GM23338 (cell line): ENCODE data around the gene ZBTB8A. TPM values are rescaled to one million over a fixed set of nuclear protein-coding genes. Genes with fewer than 3 reads are reported as not detected.

Experiments
- ATAC-seq: fragments of 200-7000 bp; cut with Tn5 transposase; 3 replicates; pipeline ENCODE4 v1.9.1; 2020
- DNase-seq: peaks from one replicate; pipeline ENCODE4 v3.0.0-alpha.2; 2015; ENCODE audit warnings: low spot score
- H2AFZ ChIP-seq: fragments of 200-600 bp; sonication (generic); 2 replicates; pipeline ENCODE4 v1.8.0; 2016; ENCODE audit warnings: antibody characterized with exemption, mild to moderate bottlenecking, moderate library complexity
- H3F3A ChIP-seq: fragments of 200-600 bp; sonication (generic); replicated peaks from 2 replicates; pipeline ENCODE4 v1.8.0; 2017; ENCODE audit warnings: antibody characterized with exemption, mixed run types, low read depth
- H3K27ac ChIP-seq: fragments of 200-600 bp; sonication (generic); 2 replicates; pipeline ENCODE4 v1.6.1; 2016; ENCODE audit warnings: low read depth
- H3K27me3 ChIP-seq: fragments of 200-600 bp; sonication (generic); 2 replicates; pipeline ENCODE4 v1.8.0; 2016; ENCODE audit warnings: mild to moderate bottlenecking, mixed run types, moderate library complexity; ENCODE audit not compliant: insufficient read depth
- H3K36me3 ChIP-seq: fragments of 200-600 bp; sonication (generic); 2 replicates; pipeline ENCODE4 v1.8.0; 2016; ENCODE audit warnings: mild to moderate bottlenecking; ENCODE audit not compliant: insufficient read depth
- H3K4me1 ChIP-seq: fragments of 200-600 bp; sonication (generic); 2 replicates; pipeline ENCODE4 v1.8.0; 2016; ENCODE audit warnings: mild to moderate bottlenecking, moderate library complexity; ENCODE audit not compliant: insufficient read depth
- H3K4me2 ChIP-seq: fragments of 200-600 bp; sonication (generic); 2 replicates; pipeline ENCODE4 v1.7.1; 2017; ENCODE audit warnings: mixed run types
- H3K4me3 ChIP-seq: fragments of 200-600 bp; sonication (generic); 2 replicates; pipeline ENCODE4 v1.6.1; 2016; ENCODE audit warnings: mixed run types
- H3K79me2 ChIP-seq: fragments of 200-600 bp; sonication (generic); replicated peaks from 2 replicates; pipeline ENCODE4 v1.8.0; 2017; ENCODE audit warnings: mild to moderate bottlenecking; ENCODE audit not compliant: insufficient read depth
- H3K9me2 ChIP-seq: fragments of 200-600 bp; sonication (generic); 2 replicates; pipeline ENCODE4 v1.8.0; 2017; ENCODE audit not compliant: insufficient read depth
- H4K20me1 ChIP-seq: fragments of 200-600 bp; sonication (generic); replicated peaks from 2 replicates; pipeline ENCODE4 v1.8.0; 2017; ENCODE audit warnings: mild to moderate bottlenecking; ENCODE audit not compliant: insufficient read depth
- H3K27ac Mint-ChIP-seq: 2 replicates; pipeline ENCODE4 v1.8.0; 2020; ENCODE audit warnings: inconsistent platforms, mild to moderate bottlenecking, moderate library complexity, mixed read lengths
- H3K27me3 Mint-ChIP-seq: 3 replicates; pipeline ENCODE4 v1.8.0; 2022; ENCODE audit warnings: low read depth, mild to moderate bottlenecking, moderate library complexity, mixed read lengths, inconsistent platforms; ENCODE audit not compliant: insufficient read depth, poor library complexity
- H3K36me3 Mint-ChIP-seq: 3 replicates; pipeline ENCODE4 v1.8.0; 2021; ENCODE audit warnings: low read depth, mild to moderate bottlenecking, inconsistent platforms, moderate library complexity, mixed read lengths
- H3K4me1 Mint-ChIP-seq: 3 replicates; pipeline ENCODE4 v1.8.0; 2020; ENCODE audit warnings: mild to moderate bottlenecking, inconsistent platforms, mixed read lengths
- H3K4me3 Mint-ChIP-seq: 3 replicates; pipeline ENCODE4 v1.8.0; 2021; ENCODE audit warnings: moderate library complexity, mild to moderate bottlenecking, inconsistent platforms, mixed read lengths
- H3K9me3 Mint-ChIP-seq: 3 replicates; pipeline ENCODE4 v1.8.0; 2020; ENCODE audit warnings: moderate library complexity, mild to moderate bottlenecking, inconsistent platforms, mixed read lengths
- CREB1 ChIP-seq: fragments of 250-450 bp; sonication (Bioruptor Pico); IDR thresholded peaks from 2 replicates; pipeline ENCODE4 v1.5.0; 2020; ENCODE audit warnings: low read depth, mild to moderate bottlenecking, moderate library complexity
- EZH2 ChIP-seq: fragments of 200-600 bp; sonication (generic); IDR thresholded peaks from one replicate; pipeline ENCODE4 v1.8.0; 2017; ENCODE audit warnings: antibody characterized with exemption, mild to moderate bottlenecking, low read depth; ENCODE audit not compliant: unreplicated experiment
- JUNB ChIP-seq: IDR thresholded peaks from one replicate; pipeline ENCODE4 v1.6.1; 2016; ENCODE audit warnings: antibody characterized with exemption; ENCODE audit not compliant: unreplicated experiment
- NANOG ChIP-seq: IDR thresholded peaks from 2 replicates; pipeline ENCODE4 v1.6.1; 2016; ENCODE audit warnings: antibody characterized with exemption, borderline replicate concordance
- POLR2AphosphoS5 ChIP-seq: IDR thresholded peaks from 2 replicates; pipeline ENCODE4 v1.6.1; 2016; ENCODE audit warnings: antibody characterized with exemption, low read depth
- STAT1 ChIP-seq: IDR thresholded peaks from one replicate; pipeline ENCODE4 v1.6.1; 2016; ENCODE audit warnings: antibody characterized with exemption; ENCODE audit not compliant: unreplicated experiment
- ZNF114 ChIP-seq: fragments of 250-450 bp; sonication (Bioruptor Pico); IDR thresholded peaks from 2 replicates; pipeline ENCODE4 v1.5.0; 2020; ENCODE audit warnings: mild to moderate bottlenecking, moderate library complexity
- ZNF331 ChIP-seq: fragments of 250-450 bp; sonication (Bioruptor Pico); IDR thresholded peaks from 2 replicates; pipeline ENCODE4 v1.5.0; 2020; ENCODE audit warnings: low read depth, mild to moderate bottlenecking, moderate library complexity
- polyA plus RNA-seq: library from polyadenylated mRNA; unstranded; fragments of >200 nt; fragmentation: Nextera tagmentation; extraction: Ambion mirVana; gene quantifications from 2 replicates; pipeline ENCODE4 v1.2.1, GENCODE V29; 2016
- total RNA-seq: library from RNA; depleted of rRNA; stranded (reverse); fragments of >200 nt; shearing (Covaris generic); gene quantifications from 2 replicates; pipeline ENCODE4 v1.2.3, GENCODE V29; 2014
- TF ChIP-seq, protein P1 (sequence below): fragments of 250-450 bp; sonication (Bioruptor Pico); IDR thresholded peaks from 2 replicates; pipeline ENCODE4 v1.5.0; 2020; ENCODE audit warnings: mild to moderate bottlenecking, moderate library complexity
- TF ChIP-seq, protein P2 (sequence below): IDR thresholded peaks from 2 replicates; pipeline ENCODE4 v1.6.1; 2016; ENCODE audit warnings: antibody characterized with exemption

ZBTB8A gene
- total and polyA plus RNA-seq, 2 experiments from 2014 or later = 6.1 to 8.4 TPM

DNA sequence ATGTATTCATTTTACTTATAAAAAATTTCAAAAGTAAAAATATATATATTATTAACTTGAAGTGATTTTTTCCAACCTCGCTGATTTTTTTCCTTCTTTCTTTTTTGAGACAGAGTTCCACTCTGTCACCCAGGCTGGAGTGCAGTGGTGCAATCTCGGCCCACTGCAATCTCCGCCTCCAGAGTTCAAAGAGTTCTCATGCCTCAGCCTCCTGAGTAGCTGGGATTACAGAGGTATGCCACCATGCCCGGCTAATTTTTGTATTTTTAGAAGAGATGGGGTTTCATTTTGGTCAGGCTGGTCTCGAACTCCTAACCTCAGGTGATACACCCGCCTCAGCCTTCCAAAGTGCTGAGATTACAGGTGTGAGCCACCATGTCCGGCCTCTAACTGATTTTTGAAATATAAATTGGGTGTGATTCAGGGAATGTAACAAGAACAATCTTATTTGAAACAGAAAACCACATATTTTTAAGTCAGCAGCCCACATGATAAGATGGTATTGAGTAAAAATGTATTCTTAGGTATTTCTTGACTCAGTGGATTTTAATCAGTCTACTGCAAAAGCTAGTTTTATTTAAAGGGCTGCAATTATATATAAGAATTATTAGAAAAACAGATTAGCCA lies 44.4 kb upstream of the ZBTB8A start (continued):
- TF ChIP-seq, protein P1, sequence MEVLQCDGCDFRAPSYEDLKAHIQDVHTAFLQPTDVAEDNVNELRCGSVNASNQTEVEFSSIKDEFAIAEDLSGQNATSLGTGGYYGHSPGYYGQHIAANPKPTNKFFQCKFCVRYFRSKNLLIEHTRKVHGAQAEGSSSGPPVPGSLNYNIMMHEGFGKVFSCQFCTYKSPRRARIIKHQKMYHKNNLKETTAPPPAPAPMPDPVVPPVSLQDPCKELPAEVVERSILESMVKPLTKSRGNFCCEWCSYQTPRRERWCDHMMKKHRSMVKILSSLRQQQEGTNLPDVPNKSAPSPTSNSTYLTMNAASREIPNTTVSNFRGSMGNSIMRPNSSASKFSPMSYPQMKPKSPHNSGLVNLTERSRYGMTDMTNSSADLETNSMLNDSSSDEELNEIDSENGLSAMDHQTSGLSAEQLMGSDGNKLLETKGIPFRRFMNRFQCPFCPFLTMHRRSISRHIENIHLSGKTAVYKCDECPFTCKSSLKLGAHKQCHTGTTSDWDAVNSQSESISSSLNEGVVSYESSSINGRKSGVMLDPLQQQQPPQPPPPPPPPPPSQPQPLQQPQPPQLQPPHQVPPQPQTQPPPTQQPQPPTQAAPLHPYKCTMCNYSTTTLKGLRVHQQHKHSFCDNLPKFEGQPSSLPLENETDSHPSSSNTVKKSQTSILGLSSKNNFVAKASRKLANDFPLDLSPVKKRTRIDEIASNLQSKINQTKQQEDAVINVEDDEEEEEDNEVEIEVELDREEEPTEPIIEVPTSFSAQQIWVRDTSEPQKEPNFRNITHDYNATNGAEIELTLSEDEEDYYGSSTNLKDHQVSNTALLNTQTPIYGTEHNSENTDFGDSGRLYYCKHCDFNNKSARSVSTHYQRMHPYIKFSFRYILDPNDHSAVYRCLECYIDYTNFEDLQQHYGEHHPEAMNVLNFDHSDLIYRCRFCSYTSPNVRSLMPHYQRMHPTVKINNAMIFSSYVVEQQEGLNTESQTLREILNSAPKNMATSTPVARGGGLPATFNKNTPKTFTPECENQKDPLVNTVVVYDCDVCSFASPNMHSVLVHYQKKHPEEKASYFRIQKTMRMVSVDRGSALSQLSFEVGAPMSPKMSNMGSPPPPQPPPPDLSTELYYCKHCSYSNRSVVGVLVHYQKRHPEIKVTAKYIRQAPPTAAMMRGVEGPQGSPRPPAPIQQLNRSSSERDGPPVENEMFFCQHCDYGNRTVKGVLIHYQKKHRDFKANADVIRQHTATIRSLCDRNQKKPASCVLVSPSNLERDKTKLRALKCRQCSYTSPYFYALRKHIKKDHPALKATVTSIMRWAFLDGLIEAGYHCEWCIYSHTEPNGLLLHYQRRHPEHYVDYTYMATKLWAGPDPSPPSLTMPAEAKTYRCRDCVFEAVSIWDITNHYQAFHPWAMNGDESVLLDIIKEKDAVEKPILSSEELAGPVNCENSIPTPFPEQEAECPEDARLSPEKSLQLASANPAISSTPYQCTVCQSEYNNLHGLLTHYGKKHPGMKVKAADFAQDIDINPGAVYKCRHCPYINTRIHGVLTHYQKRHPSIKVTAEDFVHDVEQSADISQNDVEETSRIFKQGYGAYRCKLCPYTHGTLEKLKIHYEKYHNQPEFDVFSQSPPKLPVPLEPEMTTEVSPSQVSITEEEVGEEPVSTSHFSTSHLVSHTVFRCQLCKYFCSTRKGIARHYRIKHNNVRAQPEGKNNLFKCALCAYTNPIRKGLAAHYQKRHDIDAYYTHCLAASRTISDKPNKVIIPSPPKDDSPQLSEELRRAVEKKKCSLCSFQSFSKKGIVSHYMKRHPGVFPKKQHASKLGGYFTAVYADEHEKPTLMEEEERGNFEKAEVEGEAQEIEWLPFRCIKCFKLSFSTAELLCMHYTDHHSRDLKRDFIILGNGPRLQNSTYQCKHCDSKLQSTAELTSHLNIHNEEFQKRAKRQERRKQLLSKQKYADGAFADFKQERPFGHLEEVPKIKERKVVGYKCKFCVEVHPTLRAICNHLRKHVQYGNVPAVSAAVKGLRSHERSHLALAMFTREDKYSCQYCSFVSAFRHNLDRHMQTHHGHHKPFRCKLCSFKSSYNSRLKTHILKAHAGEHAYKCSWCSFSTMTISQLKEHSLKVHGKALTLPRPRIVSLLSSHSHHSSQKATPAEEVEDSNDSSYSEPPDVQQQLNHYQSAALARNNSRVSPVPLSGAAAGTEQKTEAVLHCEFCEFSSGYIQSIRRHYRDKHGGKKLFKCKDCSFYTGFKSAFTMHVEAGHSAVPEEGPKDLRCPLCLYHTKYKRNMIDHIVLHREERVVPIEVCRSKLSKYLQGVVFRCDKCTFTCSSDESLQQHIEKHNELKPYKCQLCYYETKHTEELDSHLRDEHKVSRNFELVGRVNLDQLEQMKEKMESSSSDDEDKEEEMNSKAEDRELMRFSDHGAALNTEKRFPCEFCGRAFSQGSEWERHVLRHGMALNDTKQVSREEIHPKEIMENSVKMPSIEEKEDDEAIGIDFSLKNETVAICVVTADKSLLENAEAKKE (CRISPR knock-in tag) = no peak
- TF ChIP-seq POLR2AphosphoS5 = no peak
- TF ChIP-seq JUNB = no peak

- Mint-ChIP-seq H3K4me3 (no peak overlapping the region), H3K4me1 (peaks cover 8% of the 10 kb centered on the region; the same call in 2 of the 3 replicates), H3K9me3 (no peaks in the 10 kb centered on the region), H3K27ac (no peak overlapping the region), H3K36me3 (no peaks in the 10 kb centered on the region; the same call in 2 of the 3 replicates), H3K27me3 (peaks cover 5% of the 10 kb centered on the region)
- Histone ChIP-seq H3K27me3 (no peaks in the 10 kb centered on the region), H3K79me2 (no peaks in the 10 kb centered on the region), H3K27ac (0 out of 2 replicates have a peak overlapping the region, but pooled peaks have one; percentile 3), H4K20me1 (no peaks in the 10 kb centered on the region), H3K4me3 (no peak overlapping the region), H3K4me1 (no peaks in the 10 kb centered on the region), H3K36me3 (no peaks in the 10 kb centered on the region), H3F3A (peaks cover 18% of the 10 kb centered on the region), H3K9me2 (no peaks in the 10 kb centered on the region), H2AFZ (no peak overlapping the region), H3K4me2 (no peak overlapping the region)
- no peak for TF ChIP-seq EZH2
- no peak for TF ChIP-seq NANOG
- TF ChIP-seq POLR2AphosphoS5 = no peak
- TF ChIP-seq CREB1 (CRISPR knock-in tag) = no peak
- TF ChIP-seq STAT1 = no peak
- TF ChIP-seq ZNF331 = no peak
- TF ChIP-seq JUNB = no peak
- TF ChIP-seq, protein P2, sequence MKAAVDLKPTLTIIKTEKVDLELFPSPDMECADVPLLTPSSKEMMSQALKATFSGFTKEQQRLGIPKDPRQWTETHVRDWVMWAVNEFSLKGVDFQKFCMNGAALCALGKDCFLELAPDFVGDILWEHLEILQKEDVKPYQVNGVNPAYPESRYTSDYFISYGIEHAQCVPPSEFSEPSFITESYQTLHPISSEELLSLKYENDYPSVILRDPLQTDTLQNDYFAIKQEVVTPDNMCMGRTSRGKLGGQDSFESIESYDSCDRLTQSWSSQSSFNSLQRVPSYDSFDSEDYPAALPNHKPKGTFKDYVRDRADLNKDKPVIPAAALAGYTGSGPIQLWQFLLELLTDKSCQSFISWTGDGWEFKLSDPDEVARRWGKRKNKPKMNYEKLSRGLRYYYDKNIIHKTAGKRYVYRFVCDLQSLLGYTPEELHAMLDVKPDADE = no peak
- no peak for TF ChIP-seq ZNF114 (CRISPR knock-in tag)
- DNase-seq (no peak), ATAC-seq (no peak)
Measured at GRCh38 chr1:32496127-32496526, 43.1 kb upstream of the ZBTB8A start.
